Astrocyte of the cerebellum (primary cell): Measurements from ENCODE around the gene CTLA4.

Experiments used
- DNase-seq: peaks from one replicate; pipeline ENCODE4 v3.0.0-alpha.2; 2011; ENCODE audit warnings: low read depth
- H3K4me3 ChIP-seq: 2 replicates; pipeline ENCODE4 v1.5.1; 2011; ENCODE audit warnings: mild to moderate bottlenecking, low read depth, low read length, moderate library complexity
- CTCF ChIP-seq: IDR thresholded peaks from 2 replicates; pipeline ENCODE4 v1.5.1; 2012; ENCODE audit warnings: low read length, low read depth, moderate library complexity, mild to moderate bottlenecking; ENCODE audit errors: missing control alignments
- in situ Hi-C: cut with HindIII; loops from 2 replicates; pipeline ENCODE4 v1.10.0; 2017; ENCODE audit warnings: low sequenced_read_pairs

Gene CTLA4

GRCh38 chr2:203882551-203882950, 15.0 kb downstream of the CTLA4 start:
- no peak for TF ChIP-seq CTCF
- no peak for DNase-seq
- no peak overlapping the region for H3K4me3 ChIP-seq
- in situ Hi-C loops: no loop called here

GRCh38 chr2:203886661-203887151, 19.1 kb downstream of the CTLA4 start:
- no peak for DNase-seq
- in situ Hi-C loops: no loop called here
- no peak overlapping the region for H3K4me3 ChIP-seq
- TF ChIP-seq CTCF: no peak

DNA sequence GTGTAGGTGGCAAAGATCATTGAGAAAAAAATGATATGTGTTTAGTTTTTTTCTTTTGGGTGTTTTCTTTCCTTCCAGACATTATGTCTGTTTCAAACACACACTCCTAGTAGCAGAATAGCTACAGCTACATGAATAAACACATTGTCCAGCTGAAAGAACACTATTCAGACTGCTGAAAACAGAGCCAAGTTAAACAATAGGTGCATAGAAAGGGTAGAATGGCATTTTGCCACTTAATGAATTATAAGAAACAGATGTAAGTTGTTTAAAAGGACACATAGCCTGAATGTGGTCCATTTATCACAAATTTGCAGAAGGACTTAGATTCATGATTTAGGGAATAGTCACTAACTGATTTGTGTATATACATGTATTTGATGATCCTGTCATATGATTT, 20.1 kb downstream of the CTLA4 start:
- H3K4me3 ChIP-seq: no peak overlapping the region
- DNase-seq: peak; percentile 22
- no peak for TF ChIP-seq CTCF
- in situ Hi-C loops: no loop called here

GRCh38 chr2:203889542-203889941, 22.0 kb downstream of the CTLA4 start:
- TF ChIP-seq CTCF: no peak

DNA sequence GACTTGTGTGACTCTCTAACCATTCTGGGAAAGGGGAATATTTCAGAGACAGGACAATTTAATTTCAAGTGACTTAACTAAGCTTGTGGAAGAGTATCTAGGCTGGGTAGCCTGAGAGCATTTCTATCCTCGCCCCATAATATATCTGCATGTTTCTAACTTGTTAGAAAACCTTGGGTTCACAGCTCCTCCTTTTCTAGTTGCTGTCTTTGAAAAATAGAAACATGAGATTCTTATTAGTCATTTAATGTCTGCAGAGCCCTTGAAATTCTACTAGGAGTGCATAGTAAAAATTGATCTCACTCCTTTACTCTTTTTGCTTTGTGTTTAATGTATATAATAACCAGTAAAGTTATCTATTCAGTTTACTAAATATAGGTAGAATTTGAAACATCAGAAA, 22.4 kb downstream of the CTLA4 start:
- no peak overlapping the region for H3K4me3 ChIP-seq
- in situ Hi-C loops: no loop called here
- DNase-seq: no peak
- TF ChIP-seq CTCF: no peak

More at GRCh38 chr2:203889542-203889941, 22.0 kb downstream of the CTLA4 start:
- in situ Hi-C loops: no loop called here
- no peak for DNase-seq
- no peak overlapping the region for H3K4me3 ChIP-seq

DNA sequence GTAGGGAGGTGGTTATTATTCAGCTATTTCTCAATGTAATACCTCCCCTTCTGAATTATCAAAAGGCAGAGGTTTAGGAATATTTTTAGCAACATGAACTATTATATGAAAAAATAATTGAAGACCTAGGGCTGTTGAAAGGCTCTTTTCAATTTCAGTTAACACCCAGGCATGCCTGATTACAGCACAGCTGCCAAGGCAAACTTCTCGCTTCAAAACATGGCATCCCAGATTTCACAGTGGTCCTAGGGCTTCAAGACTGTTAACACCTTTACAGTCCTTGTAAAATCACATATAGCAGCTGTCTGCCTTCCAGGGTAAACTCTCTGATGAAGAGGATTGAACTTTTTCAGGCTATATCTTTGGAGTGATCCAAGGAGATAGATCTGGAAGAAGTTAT, 23.2 kb downstream of the CTLA4 start:
- in situ Hi-C loops: no loop called here
- DNase-seq: no peak
- H3K4me3 ChIP-seq: no peak overlapping the region
- no peak for TF ChIP-seq CTCF

DNA sequence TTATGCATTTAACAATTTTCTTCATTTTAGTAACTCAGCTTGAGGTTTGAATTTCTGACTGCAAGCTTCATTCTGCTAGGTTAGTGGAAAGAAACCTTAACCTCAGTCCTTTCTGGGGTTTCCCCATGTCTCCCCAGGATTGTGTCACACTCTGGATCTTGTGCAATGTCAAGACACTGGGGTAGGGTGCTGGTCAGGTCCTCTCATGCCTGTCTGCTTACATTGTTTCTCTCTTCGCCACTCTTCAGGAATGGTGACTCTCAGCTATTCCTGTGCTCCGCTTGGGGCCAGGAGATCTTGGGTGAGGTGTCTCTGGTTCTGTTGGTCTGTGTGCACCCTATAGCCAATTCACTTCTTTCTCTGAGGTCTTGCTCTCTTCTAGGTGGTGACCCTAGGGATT, 23.9 kb downstream of the CTLA4 start:
- in situ Hi-C loops: no loop called here
- H3K4me3 ChIP-seq: no peak overlapping the region
- TF ChIP-seq CTCF: no peak
- DNase-seq: no peak
